HL-60 (cell line): ENCODE data around the gene EIF4A3.

ENCODE experiments used
- POLR2AphosphoS5 ChIP-seq: IDR thresholded peaks from 2 replicates; pipeline ENCODE4 v1.6.1; 2012; ENCODE audit warnings: low read depth
- SPI1 ChIP-seq: IDR thresholded peaks from 2 replicates; pipeline ENCODE4 v1.6.1; 2012; ENCODE audit warnings: low read depth, mild to moderate bottlenecking, borderline replicate concordance
- TF ChIP-seq, protein P1 (sequence below): IDR thresholded peaks from one replicate; pipeline ENCODE4 v1.5.1; 2011; ENCODE audit warnings: low read length, control low read depth, inconsistent platforms; ENCODE audit not compliant: insufficient read depth
- TF ChIP-seq, protein P2 (sequence below): IDR thresholded peaks from 2 replicates; pipeline ENCODE4 v1.6.1; 2012; ENCODE audit warnings: low read depth; ENCODE audit not compliant: insufficient replicate concordance

DNA sequence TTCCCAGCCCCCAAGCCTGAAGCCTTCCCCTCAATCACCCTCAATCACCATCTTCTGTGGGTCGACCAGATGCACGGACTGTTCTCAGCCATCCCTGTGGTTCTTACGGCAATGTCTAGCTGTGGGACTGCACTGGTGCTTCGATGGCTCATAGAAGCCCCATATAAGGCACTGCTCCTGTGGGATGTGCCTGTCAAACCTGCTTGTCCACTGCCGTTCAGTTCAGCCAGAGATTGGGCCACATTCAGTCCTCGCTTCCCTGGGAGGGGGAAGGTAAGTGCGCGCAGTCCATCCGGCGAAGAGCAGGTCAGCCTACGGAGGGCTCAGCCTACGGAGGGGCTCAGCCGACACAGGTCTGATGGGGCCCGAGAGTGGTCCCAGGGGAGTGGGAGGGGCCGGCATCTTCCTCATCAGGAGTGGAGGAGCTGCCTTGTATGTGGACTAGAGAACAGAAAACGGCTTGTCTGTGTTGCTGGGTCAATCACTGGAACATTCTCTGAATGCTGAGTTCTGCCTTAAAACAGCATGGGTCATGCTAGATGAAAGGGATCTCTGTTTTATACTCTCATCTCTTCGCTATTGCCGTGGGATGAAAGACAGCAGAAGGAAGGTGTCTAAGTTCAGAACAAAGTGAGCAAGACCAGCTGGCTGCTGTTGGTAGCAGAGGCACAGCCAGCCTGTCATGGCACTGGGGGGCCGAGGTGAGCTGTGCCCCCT lies 23.0 kb upstream of the EIF4A3 start, which contains the start of gene CARD14:
- TF ChIP-seq POLR2AphosphoS5 (no peak), SPI1 (no peak)
- TF ChIP-seq, protein P1, sequence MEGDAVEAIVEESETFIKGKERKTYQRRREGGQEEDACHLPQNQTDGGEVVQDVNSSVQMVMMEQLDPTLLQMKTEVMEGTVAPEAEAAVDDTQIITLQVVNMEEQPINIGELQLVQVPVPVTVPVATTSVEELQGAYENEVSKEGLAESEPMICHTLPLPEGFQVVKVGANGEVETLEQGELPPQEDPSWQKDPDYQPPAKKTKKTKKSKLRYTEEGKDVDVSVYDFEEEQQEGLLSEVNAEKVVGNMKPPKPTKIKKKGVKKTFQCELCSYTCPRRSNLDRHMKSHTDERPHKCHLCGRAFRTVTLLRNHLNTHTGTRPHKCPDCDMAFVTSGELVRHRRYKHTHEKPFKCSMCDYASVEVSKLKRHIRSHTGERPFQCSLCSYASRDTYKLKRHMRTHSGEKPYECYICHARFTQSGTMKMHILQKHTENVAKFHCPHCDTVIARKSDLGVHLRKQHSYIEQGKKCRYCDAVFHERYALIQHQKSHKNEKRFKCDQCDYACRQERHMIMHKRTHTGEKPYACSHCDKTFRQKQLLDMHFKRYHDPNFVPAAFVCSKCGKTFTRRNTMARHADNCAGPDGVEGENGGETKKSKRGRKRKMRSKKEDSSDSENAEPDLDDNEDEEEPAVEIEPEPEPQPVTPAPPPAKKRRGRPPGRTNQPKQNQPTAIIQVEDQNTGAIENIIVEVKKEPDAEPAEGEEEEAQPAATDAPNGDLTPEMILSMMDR = no peak
- TF ChIP-seq, protein P2, sequence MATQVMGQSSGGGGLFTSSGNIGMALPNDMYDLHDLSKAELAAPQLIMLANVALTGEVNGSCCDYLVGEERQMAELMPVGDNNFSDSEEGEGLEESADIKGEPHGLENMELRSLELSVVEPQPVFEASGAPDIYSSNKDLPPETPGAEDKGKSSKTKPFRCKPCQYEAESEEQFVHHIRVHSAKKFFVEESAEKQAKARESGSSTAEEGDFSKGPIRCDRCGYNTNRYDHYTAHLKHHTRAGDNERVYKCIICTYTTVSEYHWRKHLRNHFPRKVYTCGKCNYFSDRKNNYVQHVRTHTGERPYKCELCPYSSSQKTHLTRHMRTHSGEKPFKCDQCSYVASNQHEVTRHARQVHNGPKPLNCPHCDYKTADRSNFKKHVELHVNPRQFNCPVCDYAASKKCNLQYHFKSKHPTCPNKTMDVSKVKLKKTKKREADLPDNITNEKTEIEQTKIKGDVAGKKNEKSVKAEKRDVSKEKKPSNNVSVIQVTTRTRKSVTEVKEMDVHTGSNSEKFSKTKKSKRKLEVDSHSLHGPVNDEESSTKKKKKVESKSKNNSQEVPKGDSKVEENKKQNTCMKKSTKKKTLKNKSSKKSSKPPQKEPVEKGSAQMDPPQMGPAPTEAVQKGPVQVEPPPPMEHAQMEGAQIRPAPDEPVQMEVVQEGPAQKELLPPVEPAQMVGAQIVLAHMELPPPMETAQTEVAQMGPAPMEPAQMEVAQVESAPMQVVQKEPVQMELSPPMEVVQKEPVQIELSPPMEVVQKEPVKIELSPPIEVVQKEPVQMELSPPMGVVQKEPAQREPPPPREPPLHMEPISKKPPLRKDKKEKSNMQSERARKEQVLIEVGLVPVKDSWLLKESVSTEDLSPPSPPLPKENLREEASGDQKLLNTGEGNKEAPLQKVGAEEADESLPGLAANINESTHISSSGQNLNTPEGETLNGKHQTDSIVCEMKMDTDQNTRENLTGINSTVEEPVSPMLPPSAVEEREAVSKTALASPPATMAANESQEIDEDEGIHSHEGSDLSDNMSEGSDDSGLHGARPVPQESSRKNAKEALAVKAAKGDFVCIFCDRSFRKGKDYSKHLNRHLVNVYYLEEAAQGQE = no peak
